ENCODE results near the gene TM4SF4.

Gene TM4SF4

GRCh38 chr3:149481491-149481890 lies 7.0 kb downstream of the TM4SF4 start:
- Histone ChIP-seq H3K4me3 (ENCODE audit: low read length, poor library complexity, severe bottlenecking) (no peak overlapping the region), H3K9ac (ENCODE audit: low read depth, low read length, poor library complexity, severe bottlenecking) (no peak overlapping the region), H3K79me2 (ENCODE audit: insufficient read depth, low read length) (no peaks in the 10 kb centered on the region), H3K36me3 (ENCODE audit: insufficient read depth, low read length) (no peaks in the 10 kb centered on the region), H3K4me2 (ENCODE audit: low read depth, low read length, poor library complexity, severe bottlenecking) (no peak overlapping the region), H3K9me3 (ENCODE audit: insufficient read depth, low read depth, low read length) (no peaks in the 10 kb centered on the region), H3F3A (ENCODE audit: low read depth) (no peaks in the 10 kb centered on the region), H2AFZ (ENCODE audit: low read length) (no peak overlapping the region), H3K27me3 (ENCODE audit: insufficient read depth, low read length, poor library complexity, severe bottlenecking) (no peaks in the 10 kb centered on the region), H3K4me1 (ENCODE audit: insufficient read depth, low read length, poor library complexity, severe bottlenecking) (no peaks in the 10 kb centered on the region), H4K20me1 (ENCODE audit: insufficient read depth, low read length, poor library complexity, severe bottlenecking) (no peaks in the 10 kb centered on the region), H3K9me2 (replicated peaks; ENCODE audit: low read depth, low read length) (no peaks in the 10 kb centered on the region)
- TF ChIP-seq EZH2phosphoT487 (IDR thresholded peaks at IDR 0.05; ENCODE audit: borderline replicate concordance) (no peak), CTCF (conservative IDR thresholded peaks at IDR 0.05; ENCODE audit: low read length) (no peak)

GRCh38 chr3:149486726-149487125 lies 12.2 kb downstream of the TM4SF4 start:
- Histone ChIP-seq H3K4me2 (ENCODE audit: low read depth, low read length, poor library complexity, severe bottlenecking) (no peak overlapping the region), H3K9me2 (replicated peaks; ENCODE audit: low read depth, low read length) (no peaks in the 10 kb centered on the region), H3K4me3 (ENCODE audit: low read length, poor library complexity, severe bottlenecking) (no peak overlapping the region), H3K4me1 (ENCODE audit: insufficient read depth, low read length, poor library complexity, severe bottlenecking) (no peaks in the 10 kb centered on the region), H2AFZ (ENCODE audit: low read length) (no peak overlapping the region), H3K36me3 (ENCODE audit: insufficient read depth, low read length) (no peaks in the 10 kb centered on the region), H3K27me3 (ENCODE audit: insufficient read depth, low read length, poor library complexity, severe bottlenecking) (no peaks in the 10 kb centered on the region), H3F3A (ENCODE audit: low read depth) (no peaks in the 10 kb centered on the region), H3K79me2 (ENCODE audit: insufficient read depth, low read length) (no peaks in the 10 kb centered on the region), H3K9ac (ENCODE audit: low read depth, low read length, poor library complexity, severe bottlenecking) (no peak overlapping the region), H3K9me3 (ENCODE audit: insufficient read depth, low read depth, low read length) (no peaks in the 10 kb centered on the region), H4K20me1 (ENCODE audit: insufficient read depth, low read length, poor library complexity, severe bottlenecking) (no peaks in the 10 kb centered on the region)
- TF ChIP-seq CTCF (conservative IDR thresholded peaks at IDR 0.05; ENCODE audit: low read length) = no peak

GRCh38 chr3:149487598-149488197 lies 13.2 kb downstream of the TM4SF4 start:
- no peaks in the 10 kb centered on the region for H3K79me2 ChIP-seq (ENCODE audit: insufficient read depth, low read length)
- no peaks in the 10 kb centered on the region for H3K9me3 ChIP-seq (ENCODE audit: insufficient read depth, low read depth, low read length)
- H2AFZ ChIP-seq (ENCODE audit: low read length) = no peak overlapping the region
- no peak overlapping the region for H3K4me3 ChIP-seq (ENCODE audit: low read length, poor library complexity, severe bottlenecking)
- no peak for TF ChIP-seq EZH2phosphoT487 (IDR thresholded peaks at IDR 0.05; ENCODE audit: borderline replicate concordance)
- peak; percentile 80 for TF ChIP-seq CTCF (conservative IDR thresholded peaks at IDR 0.05; ENCODE audit: low read length)
- no peaks in the 10 kb centered on the region for H3K4me1 ChIP-seq (ENCODE audit: insufficient read depth, low read length, poor library complexity, severe bottlenecking)
- H3F3A ChIP-seq (ENCODE audit: low read depth) = no peaks in the 10 kb centered on the region
- no peaks in the 10 kb centered on the region for H3K9me2 ChIP-seq (replicated peaks; ENCODE audit: low read depth, low read length)
- no peaks in the 10 kb centered on the region for H4K20me1 ChIP-seq (ENCODE audit: insufficient read depth, low read length, poor library complexity, severe bottlenecking)
- H3K4me2 ChIP-seq (ENCODE audit: low read depth, low read length, poor library complexity, severe bottlenecking) = no peak overlapping the region
- no peaks in the 10 kb centered on the region for H3K36me3 ChIP-seq (ENCODE audit: insufficient read depth, low read length)
- no peak overlapping the region for H3K9ac ChIP-seq (ENCODE audit: low read depth, low read length, poor library complexity, severe bottlenecking)
- H3K27me3 ChIP-seq (ENCODE audit: insufficient read depth, low read length, poor library complexity, severe bottlenecking) = no peaks in the 10 kb centered on the region

Measured in Loucy (cell line).